ENCODE measurements around the gene MDFIC2.
"Not testable (repeated sequence)": the region's sequence is repeated elsewhere in the genome, so short reads cannot be mapped to it uniquely, and the experiment has no call there.

Gene MDFIC2

DNA sequence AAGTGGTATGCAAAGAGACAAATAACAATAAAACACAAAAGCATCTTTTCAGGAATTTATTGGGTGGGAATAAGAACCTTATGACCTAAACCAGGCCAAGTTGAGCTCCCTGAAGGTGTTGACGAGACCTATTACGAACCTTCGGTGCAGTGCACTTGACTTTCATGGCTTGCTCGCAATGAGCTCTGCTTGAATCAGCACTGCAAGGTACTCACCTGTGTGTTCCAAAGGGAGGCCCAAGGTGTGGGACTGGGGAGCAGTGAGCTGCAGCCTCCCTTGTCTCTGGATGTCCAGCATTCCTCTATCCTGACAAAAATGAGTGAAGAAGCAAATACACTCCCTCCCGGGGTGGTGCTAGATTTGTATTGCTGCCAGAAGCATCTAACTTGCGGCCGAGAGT lies at the start of gene MDFIC2:
Gene MDFIC2 (minus strand): TSS at position 303 of the 400 bp plus-strand sequence. CDS start 665 bp downstream, outside the sequence.
- in situ Hi-C loops (cut with MboI; ENCODE audit: low sequenced_read_pairs) = no loop called here
- Histone ChIP-seq H3K36me3 (replicated peaks) (no peaks in the 10 kb centered on the region), H3K4me3 (no peak within 1 kb of the TSS), H3K27me3 (ENCODE audit: low read depth) (no peaks in the 10 kb centered on the region), H3K4me1 (peaks cover 8% of the 10 kb centered on the region), H3K9me3 (no peaks in the 10 kb centered on the region)
- peak; percentile 42 to 72 for DNase-seq (ENCODE audit: low spot score in 2 of 2)

DNA sequence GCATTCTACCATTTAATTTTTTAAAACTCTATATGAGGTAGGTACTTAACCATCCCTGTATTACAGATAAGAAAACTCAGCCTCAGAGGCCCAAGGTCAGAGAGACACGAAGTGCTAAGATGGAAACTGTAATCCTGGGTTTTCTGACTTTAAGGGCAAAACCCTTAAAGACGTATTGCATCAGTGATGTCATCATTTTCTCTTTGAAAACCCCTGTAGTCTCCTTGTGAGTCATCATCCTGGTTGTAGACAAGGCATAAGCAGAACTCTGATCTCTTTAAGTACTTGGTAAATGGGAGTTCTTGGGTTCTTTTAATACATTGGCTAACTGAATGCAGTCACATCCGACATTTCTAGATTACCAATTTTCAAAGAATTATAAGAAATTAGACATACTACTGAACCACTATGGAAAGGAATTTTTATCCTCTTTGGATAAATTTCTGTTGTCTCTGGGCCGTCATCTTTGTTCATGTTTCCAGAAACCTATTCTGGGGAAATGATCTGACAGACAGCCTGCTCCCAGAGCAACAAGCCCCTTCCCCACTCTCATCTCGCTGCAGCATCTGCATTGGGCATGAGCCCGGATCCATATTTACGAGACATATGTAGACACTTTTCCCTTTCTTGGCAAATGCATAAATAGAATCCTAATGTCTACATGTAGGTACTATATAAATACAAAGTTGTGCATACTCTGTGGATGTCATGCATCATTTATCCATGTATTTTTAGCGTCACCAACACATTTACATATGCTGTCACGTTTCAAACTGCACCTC lies 48.7 kb upstream of the MDFIC2 start:
- no peak for DNase-seq (ENCODE audit: low spot score in 2 of 2)

DNA sequence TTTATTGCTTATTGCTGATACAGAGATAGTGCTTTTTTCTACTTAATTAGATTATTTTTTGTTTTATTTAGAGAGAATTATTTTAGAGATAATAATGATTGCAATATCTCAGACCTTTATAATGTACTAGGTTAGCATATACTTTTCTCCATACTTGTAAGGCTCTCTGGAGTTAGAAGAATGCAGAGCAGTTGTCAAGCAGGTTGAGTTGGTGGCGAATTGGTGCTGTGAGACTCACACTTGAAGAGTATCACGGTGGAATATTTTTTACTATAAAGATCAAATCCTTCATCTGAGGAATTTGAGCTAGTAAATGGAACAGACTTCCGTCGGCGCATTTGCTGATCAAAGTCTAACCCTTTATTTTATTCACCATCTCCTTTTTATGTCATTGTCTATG lies 47.3 kb upstream of the MDFIC2 start:
- no peaks in the 10 kb centered on the region for H3K4me1 ChIP-seq

More for the DNA sequence above, 48.7 kb upstream of the MDFIC2 start:
- Histone ChIP-seq H3K27me3 (ENCODE audit: low read depth) (no peaks in the 10 kb centered on the region), H3K4me3 (no peak overlapping the region), H3K9me3 (no peaks in the 10 kb centered on the region), H3K36me3 (replicated peaks) (no peaks in the 10 kb centered on the region), H3K4me1 (no peaks in the 10 kb centered on the region)
- in situ Hi-C loops (cut with MboI; ENCODE audit: low sequenced_read_pairs) = loop anchor here (25.0 kb wide), 1 partner anchor 249 kb away; no protein-coding TSS in a partner anchor

DNA sequence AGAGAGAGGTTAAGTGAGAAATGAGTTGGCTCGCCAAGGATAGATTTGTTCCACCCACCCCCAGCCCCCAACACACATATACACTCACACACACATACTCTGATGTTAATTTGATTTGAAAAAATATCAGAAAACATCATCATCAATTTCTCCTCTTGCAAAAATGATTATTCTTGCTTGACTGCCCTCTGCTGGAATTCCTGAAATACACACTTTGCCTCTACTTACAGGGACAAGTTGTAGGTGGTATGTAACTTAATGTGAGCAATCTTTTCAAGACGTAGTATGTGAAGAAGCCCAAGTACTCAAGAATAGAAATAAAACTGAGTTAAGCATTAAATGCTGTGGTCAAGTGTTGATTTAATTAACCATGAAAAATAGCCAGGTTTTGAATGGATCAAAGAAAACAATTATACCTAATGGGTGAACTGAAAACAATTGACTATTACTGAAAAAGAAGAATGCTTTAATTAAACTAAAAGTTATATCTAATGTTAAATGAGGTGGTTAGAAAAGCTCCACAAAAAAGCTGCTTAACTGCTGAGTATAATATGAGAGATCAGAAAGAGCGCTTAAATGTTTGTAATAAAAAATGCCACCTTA lies 46.6 kb upstream of the MDFIC2 start:
- DNase-seq (ENCODE audit: low spot score in 2 of 2) = peak; percentile 48 to 56
- in situ Hi-C loops (cut with MboI; ENCODE audit: low sequenced_read_pairs) = loop anchor here (25.0 kb wide), 1 partner anchor 247 kb away; no protein-coding TSS in a partner anchor
- Histone ChIP-seq H3K4me1 (no peaks in the 10 kb centered on the region), H3K27me3 (ENCODE audit: low read depth) (no peaks in the 10 kb centered on the region), H3K4me3 (no peak overlapping the region), H3K9me3 (no peaks in the 10 kb centered on the region), H3K36me3 (replicated peaks) (no peaks in the 10 kb centered on the region)

More for the DNA sequence above, 47.3 kb upstream of the MDFIC2 start:
- no peaks in the 10 kb centered on the region for H3K9me3 ChIP-seq
- in situ Hi-C loops (cut with MboI; ENCODE audit: low sequenced_read_pairs) = loop anchor here (25.0 kb wide), 1 partner anchor 247 kb away; no protein-coding TSS in a partner anchor
- no peaks in the 10 kb centered on the region for H3K36me3 ChIP-seq (replicated peaks)
- H3K4me3 ChIP-seq = no peak overlapping the region
- no peaks in the 10 kb centered on the region for H3K27me3 ChIP-seq (ENCODE audit: low read depth)
- DNase-seq (ENCODE audit: low spot score in 2 of 2) = no peak

DNA sequence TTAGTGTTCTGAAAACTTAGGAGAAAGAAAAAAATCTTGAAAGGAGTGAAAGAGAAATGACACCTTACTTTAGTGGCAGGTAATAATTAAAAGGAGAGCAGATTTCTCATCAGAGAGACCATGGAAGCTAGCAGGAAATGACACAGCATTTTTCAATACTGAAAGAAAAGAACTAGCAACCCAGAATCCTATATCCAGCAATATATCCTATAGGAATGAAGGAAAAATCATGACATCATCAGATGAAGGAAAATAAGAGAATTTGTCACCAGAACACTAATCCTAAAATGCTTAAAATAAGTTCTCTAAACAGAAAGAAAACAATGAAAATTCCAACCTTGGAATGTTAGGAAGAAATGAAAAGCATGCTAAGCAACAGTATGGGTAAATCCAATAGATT lies 39.8 kb upstream of the MDFIC2 start:
- H3K4me3 ChIP-seq = no peak overlapping the region
- in situ Hi-C loops (cut with MboI; ENCODE audit: low sequenced_read_pairs) = loop anchor here (25.0 kb wide), 1 partner anchor 240 kb away; no protein-coding TSS in a partner anchor
- H3K9me3 ChIP-seq = no peaks in the 10 kb centered on the region
- H3K27me3 ChIP-seq (ENCODE audit: low read depth) = no peaks in the 10 kb centered on the region
- DNase-seq (ENCODE audit: low spot score in 2 of 2) = no peak
- H3K4me1 ChIP-seq = no peaks in the 10 kb centered on the region
- H3K36me3 ChIP-seq (replicated peaks) = no peaks in the 10 kb centered on the region

DNA sequence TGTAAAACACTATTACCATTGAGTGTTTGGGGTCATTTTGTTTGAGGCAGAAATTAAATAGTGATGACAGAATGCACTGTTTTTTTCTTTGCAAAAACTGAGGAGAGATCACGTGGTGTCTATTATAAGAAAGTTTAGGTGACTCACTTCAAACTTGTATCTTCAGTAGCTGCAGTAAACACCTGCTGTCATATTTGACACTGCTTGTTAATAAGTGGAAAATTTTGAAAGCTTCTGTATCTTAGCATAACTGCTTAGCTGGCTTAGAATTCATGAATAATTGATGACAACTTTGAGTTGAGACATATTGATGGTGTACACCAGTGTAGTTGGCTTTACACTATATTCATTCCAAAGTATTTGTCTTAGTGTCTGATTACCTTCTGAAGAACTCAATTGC lies 29.7 kb upstream of the MDFIC2 start:
- H3K4me1 ChIP-seq = peaks cover 13% of the 10 kb centered on the region
- no peak for DNase-seq (ENCODE audit: low spot score in 2 of 2)
- in situ Hi-C loops (cut with MboI; ENCODE audit: low sequenced_read_pairs) = no loop called here
- H3K9me3 ChIP-seq = no peaks in the 10 kb centered on the region
- H3K36me3 ChIP-seq (replicated peaks) = no peaks in the 10 kb centered on the region
- no peaks in the 10 kb centered on the region for H3K27me3 ChIP-seq (ENCODE audit: low read depth)
- no peak overlapping the region for H3K4me3 ChIP-seq

DNA sequence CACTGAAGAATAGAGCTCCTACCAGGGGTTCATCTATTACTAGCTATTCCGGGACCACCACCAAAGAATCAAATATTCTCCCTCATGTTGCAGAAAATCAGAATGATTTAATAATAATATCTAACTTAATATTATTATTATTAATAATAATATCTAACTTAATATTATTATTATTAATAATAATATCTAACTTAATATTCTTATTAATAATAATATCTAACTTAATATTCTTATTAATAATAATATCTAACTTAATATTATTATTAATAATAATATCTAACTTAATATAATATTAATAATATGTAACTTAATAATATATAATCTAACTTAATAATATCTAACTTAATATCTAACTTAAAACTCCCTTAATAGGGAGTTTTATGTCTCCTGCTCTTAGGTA lies 24.4 kb upstream of the MDFIC2 start:
- in situ Hi-C loops (cut with MboI; ENCODE audit: low sequenced_read_pairs); H3K36me3 ChIP-seq (replicated peaks); DNase-seq (ENCODE audit: low spot score in 2 of 2); H3K27me3 ChIP-seq (ENCODE audit: low read depth); H3K4me3 ChIP-seq; H3K4me1 ChIP-seq; H3K9me3 ChIP-seq: not testable (repeated sequence)

DNA sequence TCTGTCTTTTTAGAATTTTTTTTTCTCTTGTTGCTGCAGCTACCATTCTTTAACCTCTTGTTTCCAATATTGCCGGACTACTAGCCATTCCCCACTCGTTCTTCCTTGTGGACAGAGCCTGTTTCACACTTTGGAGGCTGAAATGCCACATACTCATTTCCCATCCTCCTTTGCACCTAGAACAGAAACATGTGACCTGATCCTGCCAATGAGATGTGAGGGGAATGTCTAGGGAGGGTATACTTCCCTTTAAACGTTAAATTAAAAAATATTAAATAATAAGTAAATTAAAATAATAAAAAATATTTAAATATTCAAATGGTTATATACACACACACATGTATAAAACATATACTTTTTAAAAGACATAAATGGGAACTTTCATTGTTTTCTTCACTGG lies 20.6 kb upstream of the MDFIC2 start:
- Histone ChIP-seq H3K9me3 (no peaks in the 10 kb centered on the region), H3K27me3 (ENCODE audit: low read depth) (no peaks in the 10 kb centered on the region), H3K4me3 (no peak overlapping the region), H3K36me3 (replicated peaks) (no peaks in the 10 kb centered on the region), H3K4me1 (no peaks in the 10 kb centered on the region)
- DNase-seq (ENCODE audit: low spot score in 2 of 2) = no peak
- in situ Hi-C loops (cut with MboI; ENCODE audit: low sequenced_read_pairs) = no loop called here

DNA sequence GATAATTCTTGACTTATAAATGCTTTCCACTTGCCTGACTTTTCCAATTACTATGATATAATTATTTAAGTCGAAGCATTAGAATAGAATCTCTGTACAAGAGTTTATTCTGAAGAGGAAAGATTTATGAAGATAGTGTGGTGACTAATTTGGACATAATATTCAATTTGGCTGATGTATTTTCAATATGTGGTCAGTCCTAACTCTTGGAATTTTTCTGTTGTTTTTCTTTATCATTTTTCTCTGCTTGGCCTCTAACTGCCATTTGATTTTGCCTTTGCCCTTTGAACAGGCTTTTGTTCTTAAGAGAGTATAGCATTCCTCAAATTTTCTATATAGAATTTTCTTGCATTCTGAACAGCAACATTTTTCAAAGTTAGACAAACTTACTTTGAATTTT lies 2.6 kb upstream of the MDFIC2 start:
- Histone ChIP-seq H3K4me3 (no peak overlapping the region), H3K9me3 (no peaks in the 10 kb centered on the region), H3K27me3 (ENCODE audit: low read depth) (no peaks in the 10 kb centered on the region), H3K36me3 (replicated peaks) (no peaks in the 10 kb centered on the region), H3K4me1 (peaks cover 8% of the 10 kb centered on the region)
- DNase-seq (ENCODE audit: low spot score in 2 of 2) = no peak
- in situ Hi-C loops (cut with MboI; ENCODE audit: low sequenced_read_pairs) = no loop called here

DNA sequence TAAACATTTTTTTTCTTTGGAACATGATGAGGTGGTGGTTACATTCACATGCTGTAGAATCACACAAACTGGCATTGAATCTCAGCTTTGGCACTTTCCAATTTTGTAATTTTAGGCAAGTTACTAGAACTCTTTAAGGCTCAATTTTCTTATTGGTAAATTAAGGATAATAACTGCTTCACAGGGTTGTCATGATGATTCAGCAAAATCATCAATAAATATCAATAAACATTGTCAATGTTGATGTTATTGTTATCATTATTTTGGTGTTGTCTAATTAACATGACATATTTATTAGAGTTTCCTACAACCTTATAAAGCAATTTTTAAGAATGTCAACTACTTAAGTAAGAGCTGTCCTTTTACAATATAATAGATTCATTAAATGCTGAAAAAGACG lies 1.6 kb downstream of the MDFIC2 start:
- no peaks in the 10 kb centered on the region for H3K36me3 ChIP-seq (replicated peaks)
- no peak for DNase-seq (ENCODE audit: low spot score in 2 of 2)
- in situ Hi-C loops (cut with MboI; ENCODE audit: low sequenced_read_pairs) = no loop called here

DNA sequence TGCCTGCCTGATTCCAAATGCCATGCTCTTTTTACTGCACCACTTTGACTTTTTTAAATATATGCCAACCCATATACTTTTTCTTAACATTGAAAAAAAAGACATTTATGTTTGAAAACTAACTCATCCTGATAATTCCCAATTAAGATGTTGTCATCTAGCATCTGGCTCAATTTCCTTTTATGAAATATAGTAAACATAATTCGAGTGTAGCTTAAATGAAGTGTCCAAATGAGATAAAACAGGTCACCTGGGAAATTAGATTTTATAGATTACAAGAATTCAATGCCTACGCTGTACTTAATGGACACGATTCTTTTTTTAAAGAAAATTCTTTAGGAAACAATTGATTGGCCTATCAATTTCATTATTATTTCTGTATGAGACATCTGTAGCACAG lies 2.8 kb downstream of the MDFIC2 start:
- Histone ChIP-seq H3K4me3 (no peak overlapping the region), H3K27me3 (ENCODE audit: low read depth) (no peaks in the 10 kb centered on the region), H3K36me3 (replicated peaks) (no peaks in the 10 kb centered on the region), H3K9me3 (no peaks in the 10 kb centered on the region), H3K4me1 (peaks cover 8% of the 10 kb centered on the region)
- no peak for DNase-seq (ENCODE audit: low spot score in 2 of 2)
- in situ Hi-C loops (cut with MboI; ENCODE audit: low sequenced_read_pairs) = no loop called here

More for the DNA sequence above, 1.6 kb downstream of the MDFIC2 start:
- Histone ChIP-seq H3K4me1 (peaks cover 8% of the 10 kb centered on the region), H3K9me3 (no peaks in the 10 kb centered on the region), H3K27me3 (ENCODE audit: low read depth) (no peaks in the 10 kb centered on the region), H3K4me3 (no peak overlapping the region)

DNA sequence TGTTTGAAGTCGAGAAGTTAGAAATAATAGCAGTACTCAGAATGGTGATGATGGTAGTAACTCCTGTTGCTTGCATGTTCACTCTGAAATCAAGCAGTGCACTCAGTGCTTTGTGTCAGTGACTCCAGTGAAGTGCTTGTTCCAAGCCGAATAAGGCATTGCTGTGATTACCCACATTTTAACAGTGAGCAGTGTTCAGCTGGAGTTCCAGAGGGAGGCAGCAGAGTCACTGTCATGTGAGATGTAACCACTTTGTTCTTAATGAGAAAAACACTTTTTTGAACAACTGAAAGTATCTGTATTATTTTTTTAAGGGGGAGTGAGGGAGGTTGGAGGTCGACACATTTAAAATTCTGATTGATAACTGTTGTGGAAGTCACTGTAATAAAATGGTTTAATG lies 3.7 kb downstream of the MDFIC2 start:
- Histone ChIP-seq H3K4me3 (no peak overlapping the region), H3K9me3 (no peaks in the 10 kb centered on the region), H3K36me3 (replicated peaks) (no peaks in the 10 kb centered on the region), H3K4me1 (peaks cover 8% of the 10 kb centered on the region), H3K27me3 (ENCODE audit: low read depth) (no peaks in the 10 kb centered on the region)
- in situ Hi-C loops (cut with MboI; ENCODE audit: low sequenced_read_pairs) = no loop called here
- peak; percentile 52 to 66 for DNase-seq (ENCODE audit: low spot score in 2 of 2)

DNA sequence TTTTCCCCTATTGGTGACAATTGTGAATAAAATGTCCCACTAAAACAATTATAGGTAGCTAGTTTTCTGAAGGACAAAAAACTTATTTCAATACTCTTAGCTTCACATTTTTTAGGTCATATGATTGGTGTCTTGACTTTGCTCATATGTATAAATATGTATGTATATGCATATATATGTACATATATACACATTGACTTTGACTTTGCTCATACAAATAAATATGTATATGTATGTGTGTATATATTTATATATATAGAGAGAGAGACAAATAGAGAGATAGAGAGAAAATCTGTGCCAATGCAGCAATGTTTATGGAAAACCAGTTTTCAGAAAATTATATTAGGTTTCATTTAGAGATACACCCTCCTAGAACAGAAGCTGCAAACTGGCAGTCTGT lies 5.7 kb downstream of the MDFIC2 start:
- in situ Hi-C loops (cut with MboI; ENCODE audit: low sequenced_read_pairs) = no loop called here
- H3K27me3 ChIP-seq (ENCODE audit: low read depth) = no peaks in the 10 kb centered on the region

DNA sequence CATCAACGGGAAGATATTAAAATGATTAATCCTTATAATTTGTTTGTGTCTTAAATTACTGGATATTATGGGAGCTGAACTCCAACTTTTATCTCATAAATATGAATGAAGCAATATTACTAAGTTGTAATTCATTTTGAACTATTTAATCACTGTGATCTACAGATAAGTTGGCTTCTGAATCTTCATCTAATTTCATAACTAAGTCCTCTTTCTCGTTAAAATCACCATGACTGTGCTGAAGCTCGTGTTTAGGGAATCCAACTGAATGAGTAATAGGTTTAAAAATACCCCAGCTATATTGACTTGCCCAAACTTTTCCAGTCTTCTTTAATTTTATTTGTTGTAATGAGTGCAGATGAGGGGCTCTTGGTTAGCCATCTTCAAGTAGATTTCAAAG lies 14.1 kb downstream of the MDFIC2 start:
- Histone ChIP-seq H3K27me3 (ENCODE audit: low read depth) (no peaks in the 10 kb centered on the region), H3K4me1 (no peaks in the 10 kb centered on the region), H3K4me3 (no peak overlapping the region), H3K9me3 (no peaks in the 10 kb centered on the region), H3K36me3 (replicated peaks) (no peaks in the 10 kb centered on the region)
- no peak for DNase-seq (ENCODE audit: low spot score in 2 of 2)
- in situ Hi-C loops (cut with MboI; ENCODE audit: low sequenced_read_pairs) = no loop called here

More for the DNA sequence above, 5.7 kb downstream of the MDFIC2 start:
- Histone ChIP-seq H3K4me3 (no peak overlapping the region), H3K9me3 (no peaks in the 10 kb centered on the region), H3K4me1 (peaks cover 6% of the 10 kb centered on the region), H3K36me3 (replicated peaks) (no peaks in the 10 kb centered on the region)
- no peak for DNase-seq (ENCODE audit: low spot score in 2 of 2)

All from HAP-1 (cell line).